GM13977 (cell line): Measurements from ENCODE around the gene CCBE1.
"Not testable (repeated sequence)": the region's sequence is repeated elsewhere in the genome, so short reads cannot be mapped to it uniquely, and the experiment has no call there.

Experiments
- DNase-seq: peaks from one replicate; pipeline ENCODE4 v3.0.0; 2012; ENCODE audit warnings: low spot score
- CTCF ChIP-seq: IDR thresholded peaks from 2 replicates; pipeline ENCODE4 v1.5.1; 2012; ENCODE audit warnings: mild to moderate bottlenecking, control low read depth; ENCODE audit not compliant: insufficient read depth; ENCODE audit errors: extremely low read depth, missing control alignments
- in situ Hi-C: fragments of 300-500 bp; cut with MboI; formaldehyde crosslinking; loops from one replicate; pipeline ENCODE4 v1.12.0; 2022; ENCODE audit warnings: low sequenced_read_pairs, low pct_unique_long_range_greater_than_20kb, mixed read lengths, inconsistent platforms; ENCODE audit not compliant: unreplicated experiment

Gene CCBE1

GRCh38 chr18:59669872-59670657, 27.2 kb downstream of the CCBE1 start:
- no peak for TF ChIP-seq CTCF
- in situ Hi-C loops = no loop called here
- DNase-seq = no peak

- no peak for TF ChIP-seq CTCF
- no peak for DNase-seq
- in situ Hi-C loops = no loop called here
Observed at GRCh38 chr18:59667488-59667887, 29.7 kb downstream of the CCBE1 start.

- DNase-seq, in situ Hi-C loops: not testable (repeated sequence)
Observed at GRCh38 chr18:59666007-59666402, 31.2 kb downstream of the CCBE1 start.

GRCh38 chr18:59665057-59666006, 31.9 kb downstream of the CCBE1 start:
- TF ChIP-seq CTCF = no peak
- in situ Hi-C loops = no loop called here
- DNase-seq = no peak

- TF ChIP-seq CTCF = no peak
- in situ Hi-C loops = no loop called here
- no peak for DNase-seq
Observed at GRCh38 chr18:59664329-59664728, 32.9 kb downstream of the CCBE1 start.

GRCh38 chr18:59663096-59663495, 34.1 kb downstream of the CCBE1 start:
- TF ChIP-seq CTCF = no peak

More at GRCh38 chr18:59663096-59663495, 34.1 kb downstream of the CCBE1 start:
- DNase-seq = no peak
- in situ Hi-C loops = no loop called here
